Keratinocyte (primary cell): Measurements from ENCODE around the gene USH1C. TPM values are rescaled to one million over a fixed set of nuclear protein-coding genes. Genes with fewer than 3 reads are reported as not detected.

Experiments used
- DNase-seq: peaks from one replicate; pipeline ENCODE4 v3.0.0-alpha.2; 2011; ENCODE audit warnings: low read depth, missing footprints, low spot score
- FAIRE-seq: peaks from 2 replicates; lab custom pipeline; 2011; peaks lifted over from hg19 to GRCh38; lab: Jason Lieb, UNC
- H2AFZ ChIP-seq: 2 replicates; pipeline ENCODE4 v1.6.0; 2012; ENCODE audit warnings: low read length, control low read depth, inconsistent platforms; ENCODE audit not compliant: control insufficient read depth
- H3K27ac ChIP-seq: 2 replicates; pipeline ENCODE4 v1.5.1; 2011; ENCODE audit warnings: low read length; ENCODE audit not compliant: control insufficient read depth, insufficient read depth
- H3K27me3 ChIP-seq: 3 replicates; pipeline ENCODE4 v1.6.0; 2011; ENCODE audit warnings: low read length; ENCODE audit not compliant: control insufficient read depth, insufficient read depth; ENCODE audit errors: extremely low read depth
- H3K36me3 ChIP-seq, 2 experiments: 2 replicates in 1 of 2; 3 replicates in 1 of 2; pipeline ENCODE4 v1.5.1; 2011; ENCODE audit warnings: low read length in 2 of 2, mild to moderate bottlenecking in 1 of 2; ENCODE audit not compliant: control insufficient read depth in 2 of 2, insufficient read depth in 2 of 2; ENCODE audit errors: extremely low read depth in 1 of 2
- H3K4me1 ChIP-seq: 3 replicates; pipeline ENCODE4 v1.5.1; 2011; ENCODE audit warnings: low read length; ENCODE audit not compliant: control insufficient read depth, insufficient read depth; ENCODE audit errors: extremely low read depth
- H3K4me2 ChIP-seq: 3 replicates; pipeline ENCODE4 v1.6.0; 2011; ENCODE audit warnings: low read depth, low read length; ENCODE audit not compliant: control insufficient read depth, insufficient read depth; ENCODE audit errors: extremely low read depth
- H3K4me3 ChIP-seq, 3 experiments: fragments of 200-600 bp in 1 of 3; sonication (generic) in 1 of 3; 2 replicates in 2 of 3; 3 replicates in 1 of 3; pipeline ENCODE4 v1.5.1; 2011 to 2016; ENCODE audit warnings: low read length in 3 of 3, mild to moderate bottlenecking in 3 of 3, control low read depth in 2 of 3, inconsistent platforms in 1 of 3, low read depth in 1 of 3, mixed read lengths in 1 of 3, mixed run types in 1 of 3, moderate library complexity in 1 of 3; ENCODE audit not compliant: control insufficient read depth in 2 of 3, insufficient read depth in 2 of 3; ENCODE audit errors: extremely low read depth in 1 of 3
- H3K79me2 ChIP-seq: 2 replicates; pipeline ENCODE4 v1.6.0; 2012; ENCODE audit warnings: low read length; ENCODE audit not compliant: control insufficient read depth, insufficient read depth
- H3K9ac ChIP-seq: 3 replicates; pipeline ENCODE4 v1.6.0; 2011; ENCODE audit warnings: low read length; ENCODE audit not compliant: control insufficient read depth, insufficient read depth; ENCODE audit errors: extremely low read depth
- H3K9me1 ChIP-seq: 3 replicates; pipeline ENCODE4 v1.6.0; 2011; ENCODE audit warnings: low read length; ENCODE audit not compliant: control insufficient read depth, insufficient read depth; ENCODE audit errors: extremely low read depth
- H3K9me3 ChIP-seq: 2 replicates; pipeline ENCODE4 v1.5.1; 2012; ENCODE audit warnings: low read depth, low read length; ENCODE audit not compliant: control insufficient read depth
- H4K20me1 ChIP-seq: 3 replicates; pipeline ENCODE4 v1.6.0; 2011; ENCODE audit warnings: low read length; ENCODE audit not compliant: control insufficient read depth, insufficient read depth; ENCODE audit errors: extremely low read depth
- EZH2 ChIP-seq: IDR thresholded peaks from one replicate; pipeline ENCODE4 v1.6.1; 2012; ENCODE audit warnings: inconsistent platforms, mild to moderate bottlenecking, low read length, moderate library complexity
- dilution Hi-C: fragments of 300-500 bp; cut with MboI; formaldehyde crosslinking; loops from one replicate; pipeline ENCODE4 v1.7.0; 2020; ENCODE audit warnings: low sequenced_read_pairs; ENCODE audit not compliant: extremely low pct_ligation_motif_present
- polyA plus RNA-seq, 5 experiments: library from polyadenylated mRNA; depleted of rRNA in 3 of 5; stranded (reverse) in 3 of 5; stranded (forward) in 1 of 5; unstranded in 1 of 5; fragments of >200 nt; gene quantifications; 1 replicate in 1 of 5; 2 replicates in 3 of 5; 3 replicates in 1 of 5; pipeline versions ENCODE4 v1.2.1 to v1.2.3, GENCODE V29; 2011 to 2012; ENCODE audit warnings: missing spikeins in 2 of 5, low read depth in 1 of 5, low replicate concordance in 1 of 5
- TF ChIP-seq, protein P1 (sequence below), 3 experiments: IDR thresholded peaks in 1 of 3; conservative IDR thresholded peaks in 1 of 3; optimal IDR thresholded peaks in 1 of 3; 2 replicates in 2 of 3; 3 replicates in 1 of 3; pipeline versions ENCODE3 to v1.5.1; 2011; ENCODE audit warnings: low read length in 3 of 3, mild to moderate bottlenecking in 3 of 3, moderate library complexity in 2 of 3, control low read depth in 1 of 3, inconsistent platforms in 1 of 3; ENCODE audit not compliant: insufficient read depth in 2 of 3; ENCODE audit errors: extremely low read depth in 1 of 3

USH1C gene
- polyA plus RNA-seq, 1 donor (not counting 4 experiments of a cell fraction or from before 2014, with no cell fraction given): not detected

DNA sequence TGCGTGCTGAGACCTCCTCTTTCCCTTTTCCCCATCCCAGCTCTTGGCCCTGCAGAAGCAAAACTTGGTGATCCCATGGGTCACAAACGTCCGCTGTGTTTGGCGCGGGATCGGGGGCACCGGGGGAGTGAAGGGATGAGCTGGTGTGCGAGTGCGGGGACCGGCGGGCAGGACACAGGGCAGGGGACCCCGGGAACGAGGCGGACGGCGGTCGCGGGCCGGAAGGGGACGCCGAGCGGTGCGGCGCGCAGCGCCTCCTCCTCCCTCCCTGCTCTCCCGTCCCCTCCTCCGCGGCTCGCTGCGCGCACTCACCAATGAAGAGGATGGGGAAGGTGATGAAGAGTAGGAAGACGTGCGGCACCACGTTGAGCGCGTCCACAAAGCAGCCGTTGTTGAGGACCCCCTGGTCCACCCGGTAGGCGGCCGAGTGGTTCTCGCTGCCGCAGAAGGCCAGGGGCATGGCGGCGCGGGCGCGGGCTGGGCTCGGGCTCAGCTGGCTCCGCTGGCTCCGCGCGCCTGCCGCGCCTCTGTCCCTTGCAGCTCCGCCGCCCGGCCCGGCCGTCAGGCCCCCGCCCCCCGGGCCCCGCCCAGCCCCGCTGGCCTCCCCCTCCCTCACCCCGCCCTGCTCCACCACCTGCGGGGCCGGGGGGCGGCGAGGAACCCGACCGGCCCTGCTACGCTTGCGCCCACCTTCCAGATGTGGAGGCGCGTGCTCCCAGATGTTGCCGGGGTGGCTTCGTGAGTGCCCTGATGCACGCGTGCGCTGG, 67.7 kb downstream of the USH1C start, which contains the start of gene ABCC8:
TSS of gene ABCC8 (minus strand) at position 529 of the 767 bp plus-strand sequence. CDS start at position 460, 69 bp downstream.
- dilution Hi-C loops: no loop called here
- Histone ChIP-seq H4K20me1 (no peaks in the 10 kb centered on the region), H3K9me1 (no peaks in the 10 kb centered on the region), H3K27me3 (peaks cover 67% of the 10 kb centered on the region), H3K9ac (no peak within 1 kb of the TSS), H3K27ac (no peak within 1 kb of the TSS), H3K4me2 (no peak within 1 kb of the TSS), H3K79me2 (no peaks in the 10 kb centered on the region), H3K9me3 (no peaks in the 10 kb centered on the region), H2AFZ (no peak within 1 kb of the TSS), H3K36me3 (no peaks in the 10 kb centered on the region), H3K4me3 (no peak within 1 kb of the TSS), H3K4me1 (no peaks in the 10 kb centered on the region)
- DNase-seq (no peak), FAIRE-seq (no peak)
- peak; percentile 48 for TF ChIP-seq EZH2
- TF ChIP-seq, protein P1, sequence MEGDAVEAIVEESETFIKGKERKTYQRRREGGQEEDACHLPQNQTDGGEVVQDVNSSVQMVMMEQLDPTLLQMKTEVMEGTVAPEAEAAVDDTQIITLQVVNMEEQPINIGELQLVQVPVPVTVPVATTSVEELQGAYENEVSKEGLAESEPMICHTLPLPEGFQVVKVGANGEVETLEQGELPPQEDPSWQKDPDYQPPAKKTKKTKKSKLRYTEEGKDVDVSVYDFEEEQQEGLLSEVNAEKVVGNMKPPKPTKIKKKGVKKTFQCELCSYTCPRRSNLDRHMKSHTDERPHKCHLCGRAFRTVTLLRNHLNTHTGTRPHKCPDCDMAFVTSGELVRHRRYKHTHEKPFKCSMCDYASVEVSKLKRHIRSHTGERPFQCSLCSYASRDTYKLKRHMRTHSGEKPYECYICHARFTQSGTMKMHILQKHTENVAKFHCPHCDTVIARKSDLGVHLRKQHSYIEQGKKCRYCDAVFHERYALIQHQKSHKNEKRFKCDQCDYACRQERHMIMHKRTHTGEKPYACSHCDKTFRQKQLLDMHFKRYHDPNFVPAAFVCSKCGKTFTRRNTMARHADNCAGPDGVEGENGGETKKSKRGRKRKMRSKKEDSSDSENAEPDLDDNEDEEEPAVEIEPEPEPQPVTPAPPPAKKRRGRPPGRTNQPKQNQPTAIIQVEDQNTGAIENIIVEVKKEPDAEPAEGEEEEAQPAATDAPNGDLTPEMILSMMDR (optimal IDR thresholded peaks at IDR 0.05 in 1 of 3, IDR thresholded peaks at IDR 0.05 in 1 of 3, conservative IDR thresholded peaks at IDR 0.05 in 1 of 3; ENCODE audit: extremely low read depth in 1 of 3, insufficient read depth in 2 of 3, low read length in 3 of 3): no peak

DNA sequence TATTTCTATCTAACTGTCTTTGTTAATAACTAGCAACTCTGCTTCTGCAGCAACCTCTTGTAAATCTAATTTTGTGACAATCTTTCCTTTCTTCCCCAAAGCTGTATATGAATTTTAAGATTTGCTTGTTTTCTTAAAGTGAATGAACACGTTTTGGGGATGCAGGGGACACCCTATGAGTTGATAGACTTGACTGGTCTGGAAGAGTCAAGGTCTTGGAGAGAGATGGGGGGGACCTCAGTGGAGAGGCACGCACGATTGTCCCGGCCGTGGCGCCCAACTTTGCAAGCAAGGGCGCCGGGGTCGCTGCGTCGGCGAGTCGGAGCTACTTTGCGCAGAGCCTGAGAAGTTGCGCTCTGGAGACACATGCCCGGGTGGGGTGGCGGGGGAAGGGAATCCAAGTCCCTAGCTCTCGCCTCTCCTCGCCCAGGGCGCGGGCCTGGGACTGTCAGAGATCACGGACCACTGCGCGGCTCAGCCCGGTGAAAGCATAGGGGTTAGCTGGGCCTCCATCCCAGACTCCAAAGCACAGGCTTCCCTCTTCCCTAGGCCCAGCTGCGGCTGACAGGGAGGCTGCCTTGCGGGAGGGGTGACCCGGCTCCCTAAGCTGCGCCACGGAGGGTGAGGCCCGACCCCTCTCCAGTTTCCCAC, 68.4 kb downstream of the USH1C start:
- Histone ChIP-seq H2AFZ (no peak overlapping the region), H3K27me3 (peaks cover 67% of the 10 kb centered on the region), H3K27ac (no peak overlapping the region), H3K4me2 (no peak overlapping the region), H3K9me1 (no peaks in the 10 kb centered on the region), H3K36me3 (no peaks in the 10 kb centered on the region), H3K4me1 (no peaks in the 10 kb centered on the region), H4K20me1 (no peaks in the 10 kb centered on the region), H3K79me2 (no peaks in the 10 kb centered on the region), H3K9ac (no peak overlapping the region), H3K4me3 (no peak overlapping the region), H3K9me3 (no peaks in the 10 kb centered on the region)
- TF ChIP-seq EZH2: peak; percentile 81
- TF ChIP-seq, protein P1 (optimal IDR thresholded peaks at IDR 0.05 in 1 of 3, IDR thresholded peaks at IDR 0.05 in 1 of 3, conservative IDR thresholded peaks at IDR 0.05 in 1 of 3; ENCODE audit: extremely low read depth in 1 of 3, insufficient read depth in 2 of 3, low read length in 3 of 3): no peak
- dilution Hi-C loops: no loop called here
- no peak for DNase-seq
- no peak for FAIRE-seq
